GM12874 (cell line): ENCODE results near the gene KHSRP.

ENCODE experiments used
- CTCF ChIP-seq: IDR thresholded peaks from 2 replicates; pipeline ENCODE4 v1.5.1; 2011; ENCODE audit warnings: low read depth, mild to moderate bottlenecking, control low read depth, low read length, moderate library complexity; ENCODE audit not compliant: insufficient read depth

KHSRP gene

DNA sequence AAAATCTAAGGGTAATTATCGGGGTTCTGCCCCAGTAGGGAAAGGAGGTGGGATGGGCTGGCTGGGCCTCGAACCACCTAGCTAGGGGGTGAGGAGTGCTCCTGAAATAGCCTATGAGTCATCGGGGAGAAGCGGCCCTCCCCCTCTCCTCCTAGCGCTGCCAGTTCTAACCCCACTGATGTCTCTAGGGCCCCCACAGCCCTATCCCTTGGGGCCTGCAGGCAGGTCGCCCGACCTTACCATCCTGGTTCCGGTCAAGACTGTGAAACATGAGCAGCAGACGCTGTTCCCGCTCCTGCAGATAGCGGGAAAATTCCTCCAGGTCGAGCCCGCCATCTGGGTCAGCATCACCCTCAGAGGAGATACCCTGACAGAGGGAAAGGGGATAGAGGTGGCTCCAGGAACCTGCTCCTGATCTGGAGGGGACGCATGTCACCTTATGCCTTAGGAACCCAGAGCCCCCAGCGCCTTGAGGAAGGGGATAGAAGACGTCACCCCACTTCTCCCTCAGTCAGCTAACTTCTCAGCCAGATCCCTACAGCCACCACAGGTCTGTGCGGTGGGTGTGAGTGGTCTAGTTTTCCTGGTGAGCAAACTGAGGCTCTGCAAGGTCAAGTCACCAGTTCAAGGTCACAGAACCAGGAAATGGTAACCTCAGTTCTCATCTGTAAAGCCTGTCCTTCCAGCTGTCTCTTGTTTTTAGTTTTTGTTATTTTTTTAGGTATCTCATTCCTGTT, 33.5 kb upstream of the KHSRP start:
- TF ChIP-seq CTCF, result no peak

GRCh38 chr19:6455924-6456323, 31.3 kb upstream of the KHSRP start:
- no peak for TF ChIP-seq CTCF

GRCh38 chr19:6453951-6454565, 29.4 kb upstream of the KHSRP start:
- no peak for TF ChIP-seq CTCF

- no peak for TF ChIP-seq CTCF
These were observed 28.3 kb upstream of the KHSRP start for GRCh38 chr19:6452899-6453298.

DNA sequence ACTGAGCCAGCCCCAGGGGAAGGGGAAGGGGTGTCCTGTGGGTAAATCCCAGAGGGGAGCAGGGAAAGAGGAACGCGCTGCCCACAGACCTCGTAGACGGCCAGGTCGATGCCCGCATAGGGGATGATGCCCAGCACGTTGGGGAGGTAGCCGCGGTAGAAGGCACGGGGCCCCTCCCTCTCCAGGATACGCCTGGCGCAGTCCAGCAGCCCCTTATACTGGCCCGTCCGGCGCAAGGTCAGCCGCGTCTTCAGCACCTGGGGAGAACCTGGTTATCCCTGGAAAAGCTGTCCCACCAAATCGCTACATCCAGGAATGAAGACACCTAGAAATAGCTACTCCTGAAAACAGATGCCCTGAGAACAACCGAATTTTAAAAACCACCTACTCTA, 27.6 kb upstream of the KHSRP start:
- no peak for TF ChIP-seq CTCF

DNA sequence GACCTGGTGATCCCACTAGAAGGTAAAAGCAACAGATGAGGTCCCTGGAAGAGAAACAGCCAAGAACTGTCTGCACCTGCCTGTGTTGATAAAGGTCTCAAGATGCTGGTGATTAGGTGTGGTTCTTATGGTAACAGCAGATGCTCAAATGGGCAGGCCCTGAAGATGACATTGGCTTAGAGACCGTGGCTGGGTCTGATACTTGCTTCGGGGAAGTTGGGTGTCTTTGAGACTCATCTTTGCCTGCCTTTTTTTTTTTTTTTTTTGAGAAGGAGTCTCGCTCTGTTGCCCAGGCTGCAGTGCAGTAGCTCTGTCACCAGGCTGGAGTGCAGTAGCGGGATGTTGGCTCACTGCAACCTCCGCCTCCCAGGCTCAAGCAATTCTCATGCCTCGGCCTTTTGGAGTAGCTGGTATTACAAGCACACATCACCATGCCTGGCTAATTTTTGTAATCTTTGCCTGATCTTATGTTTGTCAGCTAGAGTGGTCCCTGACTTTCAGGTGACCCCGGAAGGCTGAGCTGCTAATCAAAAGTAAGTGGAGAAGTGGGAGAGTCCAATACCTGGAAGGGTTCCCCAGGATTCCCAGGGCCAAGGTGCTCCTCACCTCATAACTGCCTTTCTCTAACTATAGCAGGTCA, 27.1 kb upstream of the KHSRP start:
- TF ChIP-seq CTCF, result no peak

GRCh38 chr19:6450166-6450565, 25.6 kb upstream of the KHSRP start:
- no peak for TF ChIP-seq CTCF
